Liver (tissue), 9 donors: ENCODE measurements around the gene BEAN1. TPM values are rescaled to one million over a fixed set of nuclear protein-coding genes. Genes with fewer than 3 reads are reported as not detected.

Experiments used
- DNase-seq: peaks from one replicate; pipeline ENCODE4 v3.0.0-alpha.2; 2017; ENCODE audit warnings: low spot score
- H3K27ac ChIP-seq, 2 donors: one replicate each; pipeline ENCODE4 v1.7.0; 2013; ENCODE audit warnings: inconsistent platforms in 2 of 2, low read length in 2 of 2, control low read depth in 1 of 2, low read depth in 1 of 2, mild to moderate bottlenecking in 1 of 2
- H3K27me3 ChIP-seq, 4 donors: one replicate each; pipeline versions ENCODE4 v1.6.1 to v1.7.0; 2013; ENCODE audit warnings: low read length in 3 of 4, inconsistent platforms in 1 of 4, mild to moderate bottlenecking in 1 of 4, moderate library complexity in 1 of 4; ENCODE audit not compliant: control insufficient read depth in 4 of 4, insufficient read depth in 4 of 4
- H3K36me3 ChIP-seq, 4 donors: one replicate each; pipeline versions ENCODE4 v1.6.1 to v1.7.0; 2013; ENCODE audit warnings: low read length in 3 of 4, mild to moderate bottlenecking in 3 of 4, low read depth in 1 of 4, moderate library complexity in 1 of 4; ENCODE audit not compliant: control insufficient read depth in 4 of 4, insufficient read depth in 3 of 4
- H3K4me1 ChIP-seq, 4 donors: one replicate each; pipeline versions ENCODE4 v1.6.1 to v1.7.0; 2013; ENCODE audit warnings: low read length in 3 of 4, mild to moderate bottlenecking in 3 of 4, moderate library complexity in 1 of 4; ENCODE audit not compliant: control insufficient read depth in 4 of 4, insufficient read depth in 4 of 4
- H3K4me3 ChIP-seq, 3 donors: one replicate each; pipeline versions ENCODE4 v1.6.1 to v1.7.0; 2013; ENCODE audit warnings: low read length in 3 of 3, control low read depth in 1 of 3, low read depth in 1 of 3, mild to moderate bottlenecking in 1 of 3
- H3K9ac ChIP-seq, 2 donors: one replicate each; pipeline ENCODE4 v1.7.0; 2013; ENCODE audit warnings: low read length in 2 of 2, mild to moderate bottlenecking in 2 of 2, moderate library complexity in 2 of 2, control low read depth in 1 of 2, low read depth in 1 of 2
- H3K9me3 ChIP-seq, 4 donors: one replicate each; pipeline versions ENCODE4 v1.6.1 to v1.7.0; 2013; ENCODE audit warnings: low read length in 3 of 4; ENCODE audit not compliant: control insufficient read depth in 4 of 4
- EGR1 ChIP-seq, 2 donors: IDR thresholded peaks; 2 replicates each; pipeline ENCODE4 v1.6.1; 2016 to 2018; ENCODE audit warnings: antibody characterized with exemption in 2 of 2, low read depth in 2 of 2
- FOXA1 ChIP-seq: IDR thresholded peaks from 2 replicates; pipeline ENCODE4 v1.6.1; 2016; ENCODE audit warnings: antibody characterized with exemption
- FOXA2 ChIP-seq: IDR thresholded peaks from 2 replicates; pipeline ENCODE4 v1.6.1; 2016; ENCODE audit warnings: antibody characterized with exemption
- GABPA ChIP-seq, 2 donors: IDR thresholded peaks in 1 of 2; conservative IDR thresholded peaks in 1 of 2; 2 replicates each; pipeline ENCODE4 v1.6.1; 2016; ENCODE audit warnings: antibody characterized with exemption in 2 of 2, mild to moderate bottlenecking in 1 of 2, moderate library complexity in 1 of 2
- HNF4A ChIP-seq, 2 donors: conservative IDR thresholded peaks; 2 replicates each; pipeline ENCODE4 v1.6.1; 2016; ENCODE audit warnings: antibody characterized with exemption in 2 of 2, mild to moderate bottlenecking in 2 of 2
- JUND ChIP-seq, 2 donors: IDR thresholded peaks; 2 replicates each; pipeline ENCODE4 v1.6.1; 2016; ENCODE audit warnings: antibody characterized with exemption in 2 of 2
- NR2F2 ChIP-seq: IDR thresholded peaks from 2 replicates; pipeline ENCODE4 v1.6.1; 2016; ENCODE audit warnings: antibody characterized with exemption
- RAD21 ChIP-seq, 2 donors: IDR thresholded peaks; 2 replicates each; pipeline ENCODE4 v1.6.1; 2016; ENCODE audit warnings: antibody characterized with exemption in 2 of 2, mild to moderate bottlenecking in 2 of 2
- SP1 ChIP-seq: IDR thresholded peaks from 2 replicates; pipeline ENCODE4 v1.6.1; 2018; ENCODE audit warnings: antibody characterized with exemption, mild to moderate bottlenecking
- TAF1 ChIP-seq: conservative IDR thresholded peaks from 2 replicates; pipeline ENCODE4 v1.6.1; 2016; ENCODE audit warnings: antibody characterized with exemption, mild to moderate bottlenecking
- YY1 ChIP-seq: IDR thresholded peaks from 2 replicates; pipeline ENCODE4 v1.6.1; 2016; ENCODE audit warnings: antibody characterized with exemption, mild to moderate bottlenecking
- WGBS: extraction: QIAGEN DNeasy Blood & Tissue Kit; methylation state at CpG from one replicate; pipeline ENCODE4 v1.1.7; 2013; 5-methylcytosine and 5-hydroxymethylcytosine counted together
- polyA plus RNA-seq, 2 donors: library from polyadenylated mRNA; stranded (reverse) in 1 of 2; unstranded in 1 of 2; fragments of 200-250 nt in 1 of 2; fragments of >200 nt in 1 of 2; fragmentation: Nextera tagmentation in 1 of 2; extraction: Ambion mirVana in 1 of 2; gene quantifications; one replicate each; pipeline versions ENCODE4 v1.2.1 to v1.2.3, GENCODE V29; 2013 to 2015
- total RNA-seq, 2 donors: library from RNA; depleted of rRNA; stranded (reverse); fragments of >200 nt; gene quantifications; one replicate each; pipeline ENCODE4 v1.2.3, GENCODE V29; 2014
- TF ChIP-seq, protein P1 (sequence below): fragments of 150-350 bp; IDR thresholded peaks from 2 replicates; pipeline ENCODE4 v1.5.1; 2017; ENCODE audit warnings: improper control_type of control experiment, low read depth, low read length; ENCODE audit not compliant: missing input control
- TF ChIP-seq, protein P2 (sequence below): IDR thresholded peaks from 2 replicates; pipeline ENCODE4 v1.6.1; 2016; ENCODE audit warnings: antibody characterized with exemption
- TF ChIP-seq, protein P3 (sequence below): IDR thresholded peaks from 2 replicates; pipeline ENCODE4 v1.6.1; 2016; ENCODE audit warnings: antibody characterized with exemption
- TF ChIP-seq, protein P4 (sequence below): IDR thresholded peaks from 2 replicates; pipeline ENCODE4 v1.6.1; 2016; ENCODE audit warnings: antibody characterized with exemption, mild to moderate bottlenecking
- donor health status: healthy.
- donor health status: healthy.
- donor health status: healthy.
- donor health status: healthy.
- donor health status: healthy.

The BEAN1 gene
- total and polyA plus RNA-seq, 4 donors: 0.22 to 0.99 (median 0.25) TPM; not detected in 1

DNA sequence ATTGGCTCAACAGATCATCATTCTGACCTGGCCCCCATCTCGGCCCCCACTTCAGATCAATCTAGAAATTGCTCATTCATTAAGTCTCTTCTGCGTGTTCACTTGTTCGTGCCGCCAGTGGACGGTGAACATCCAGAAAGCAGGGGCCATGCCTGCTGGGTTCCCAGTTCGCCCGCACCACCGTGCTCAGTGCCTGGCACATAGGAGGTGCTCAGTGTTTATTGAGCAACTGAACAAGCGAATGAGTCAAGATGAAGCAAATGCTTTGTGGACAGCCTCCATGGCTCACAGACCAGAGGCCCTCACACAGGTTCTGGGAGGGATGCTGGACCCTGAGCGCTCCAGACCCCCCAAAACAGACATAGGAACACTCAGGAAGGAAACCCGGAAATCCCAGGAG, 13.9 kb downstream of the BEAN1 start:
- Histone ChIP-seq H3K9ac (no peak overlapping the region), H3K36me3 (no peaks in the 10 kb centered on the region), H3K4me3 (no peak overlapping the region), H3K9me3 (no peaks in the 10 kb centered on the region), H3K27ac (no peak overlapping the region), H3K4me1 (no peaks in the 10 kb centered on the region), H3K27me3 (no peaks in the 10 kb centered on the region)
- TF ChIP-seq, protein P1, sequence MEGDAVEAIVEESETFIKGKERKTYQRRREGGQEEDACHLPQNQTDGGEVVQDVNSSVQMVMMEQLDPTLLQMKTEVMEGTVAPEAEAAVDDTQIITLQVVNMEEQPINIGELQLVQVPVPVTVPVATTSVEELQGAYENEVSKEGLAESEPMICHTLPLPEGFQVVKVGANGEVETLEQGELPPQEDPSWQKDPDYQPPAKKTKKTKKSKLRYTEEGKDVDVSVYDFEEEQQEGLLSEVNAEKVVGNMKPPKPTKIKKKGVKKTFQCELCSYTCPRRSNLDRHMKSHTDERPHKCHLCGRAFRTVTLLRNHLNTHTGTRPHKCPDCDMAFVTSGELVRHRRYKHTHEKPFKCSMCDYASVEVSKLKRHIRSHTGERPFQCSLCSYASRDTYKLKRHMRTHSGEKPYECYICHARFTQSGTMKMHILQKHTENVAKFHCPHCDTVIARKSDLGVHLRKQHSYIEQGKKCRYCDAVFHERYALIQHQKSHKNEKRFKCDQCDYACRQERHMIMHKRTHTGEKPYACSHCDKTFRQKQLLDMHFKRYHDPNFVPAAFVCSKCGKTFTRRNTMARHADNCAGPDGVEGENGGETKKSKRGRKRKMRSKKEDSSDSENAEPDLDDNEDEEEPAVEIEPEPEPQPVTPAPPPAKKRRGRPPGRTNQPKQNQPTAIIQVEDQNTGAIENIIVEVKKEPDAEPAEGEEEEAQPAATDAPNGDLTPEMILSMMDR: no peak
- no peak for DNase-seq
- WGBS: 91% methylated on average over 11 of the region's 11 CpGs

DNA sequence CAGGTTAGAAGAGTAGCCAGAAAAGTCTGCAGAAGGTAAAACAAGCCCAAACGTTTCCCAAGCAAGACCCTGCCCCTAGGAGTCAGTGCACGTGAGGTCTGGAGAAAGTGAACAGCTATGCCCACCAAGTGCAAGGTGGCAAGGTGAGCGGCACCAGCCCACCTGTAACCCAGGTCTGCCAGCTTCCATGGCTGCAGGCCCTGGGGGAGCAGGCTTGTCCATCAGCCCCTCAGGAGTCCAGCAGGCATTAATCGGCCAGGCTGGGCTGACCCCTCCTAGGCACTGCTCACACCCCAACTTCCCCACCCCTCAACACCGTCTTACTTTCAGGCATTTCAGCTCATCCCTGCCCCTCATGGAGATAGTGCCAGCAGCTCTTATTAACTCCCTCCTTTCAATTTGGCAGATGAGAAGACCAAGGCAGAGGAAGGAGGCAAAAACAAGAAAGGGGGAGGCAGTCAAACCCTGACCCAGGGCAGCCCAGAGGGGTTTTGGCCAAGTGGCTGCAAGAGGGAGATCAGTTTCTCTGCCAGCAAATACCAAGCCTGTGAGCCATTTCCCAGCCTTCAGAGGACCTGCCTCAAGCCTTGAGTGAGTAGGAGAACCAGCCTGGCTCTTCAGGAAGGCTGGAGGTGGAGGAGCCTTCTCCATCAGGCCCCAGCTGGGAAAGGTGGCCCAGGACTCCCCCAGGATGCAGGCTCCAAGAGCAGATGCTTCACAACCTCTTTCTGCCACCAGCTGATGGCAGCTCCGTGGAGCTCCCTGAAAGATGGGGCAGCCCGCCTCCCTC, 14.7 kb downstream of the BEAN1 start:
- Histone ChIP-seq H3K27me3 (no peaks in the 10 kb centered on the region), H3K27ac (no peak overlapping the region), H3K9ac (no peak overlapping the region), H3K9me3 (no peaks in the 10 kb centered on the region), H3K4me3 (no peak overlapping the region), H3K4me1 (no peaks in the 10 kb centered on the region), H3K36me3 (no peaks in the 10 kb centered on the region)
- 88% methylated on average over 7 of the region's 7 CpGs for WGBS
- DNase-seq: no peak
- no peak for TF ChIP-seq RAD21 (IDR thresholded peaks at IDR 0.05)
- TF ChIP-seq EGR1 (IDR thresholded peaks at IDR 0.05; ENCODE audit: low read depth in 2 of 2): no peak
- TF ChIP-seq, protein P2, sequence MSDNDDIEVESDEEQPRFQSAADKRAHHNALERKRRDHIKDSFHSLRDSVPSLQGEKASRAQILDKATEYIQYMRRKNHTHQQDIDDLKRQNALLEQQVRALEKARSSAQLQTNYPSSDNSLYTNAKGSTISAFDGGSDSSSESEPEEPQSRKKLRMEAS: no peak
- TF ChIP-seq SP1: no peak
- no peak for TF ChIP-seq TAF1
- no peak for TF ChIP-seq GABPA (IDR thresholded peaks at IDR 0.05 in 1 of 2, conservative IDR thresholded peaks at IDR 0.05 in 1 of 2)
- no peak for TF ChIP-seq JUND (IDR thresholded peaks at IDR 0.05)
- TF ChIP-seq, protein P3, sequence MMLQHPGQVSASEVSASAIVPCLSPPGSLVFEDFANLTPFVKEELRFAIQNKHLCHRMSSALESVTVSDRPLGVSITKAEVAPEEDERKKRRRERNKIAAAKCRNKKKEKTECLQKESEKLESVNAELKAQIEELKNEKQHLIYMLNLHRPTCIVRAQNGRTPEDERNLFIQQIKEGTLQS: no peak
- no peak for TF ChIP-seq FOXA2
- TF ChIP-seq, protein P1: no peak
- TF ChIP-seq, protein P4, sequence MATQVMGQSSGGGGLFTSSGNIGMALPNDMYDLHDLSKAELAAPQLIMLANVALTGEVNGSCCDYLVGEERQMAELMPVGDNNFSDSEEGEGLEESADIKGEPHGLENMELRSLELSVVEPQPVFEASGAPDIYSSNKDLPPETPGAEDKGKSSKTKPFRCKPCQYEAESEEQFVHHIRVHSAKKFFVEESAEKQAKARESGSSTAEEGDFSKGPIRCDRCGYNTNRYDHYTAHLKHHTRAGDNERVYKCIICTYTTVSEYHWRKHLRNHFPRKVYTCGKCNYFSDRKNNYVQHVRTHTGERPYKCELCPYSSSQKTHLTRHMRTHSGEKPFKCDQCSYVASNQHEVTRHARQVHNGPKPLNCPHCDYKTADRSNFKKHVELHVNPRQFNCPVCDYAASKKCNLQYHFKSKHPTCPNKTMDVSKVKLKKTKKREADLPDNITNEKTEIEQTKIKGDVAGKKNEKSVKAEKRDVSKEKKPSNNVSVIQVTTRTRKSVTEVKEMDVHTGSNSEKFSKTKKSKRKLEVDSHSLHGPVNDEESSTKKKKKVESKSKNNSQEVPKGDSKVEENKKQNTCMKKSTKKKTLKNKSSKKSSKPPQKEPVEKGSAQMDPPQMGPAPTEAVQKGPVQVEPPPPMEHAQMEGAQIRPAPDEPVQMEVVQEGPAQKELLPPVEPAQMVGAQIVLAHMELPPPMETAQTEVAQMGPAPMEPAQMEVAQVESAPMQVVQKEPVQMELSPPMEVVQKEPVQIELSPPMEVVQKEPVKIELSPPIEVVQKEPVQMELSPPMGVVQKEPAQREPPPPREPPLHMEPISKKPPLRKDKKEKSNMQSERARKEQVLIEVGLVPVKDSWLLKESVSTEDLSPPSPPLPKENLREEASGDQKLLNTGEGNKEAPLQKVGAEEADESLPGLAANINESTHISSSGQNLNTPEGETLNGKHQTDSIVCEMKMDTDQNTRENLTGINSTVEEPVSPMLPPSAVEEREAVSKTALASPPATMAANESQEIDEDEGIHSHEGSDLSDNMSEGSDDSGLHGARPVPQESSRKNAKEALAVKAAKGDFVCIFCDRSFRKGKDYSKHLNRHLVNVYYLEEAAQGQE: no peak
- no peak for TF ChIP-seq FOXA1
- no peak for TF ChIP-seq YY1
- TF ChIP-seq NR2F2: no peak
- TF ChIP-seq HNF4A (conservative IDR thresholded peaks at IDR 0.05): no peak
